Effector memory CD4-positive, alpha-beta T cell (primary cell): ENCODE data around the gene C6orf132.

ENCODE experiments used
- DNase-seq, 3 donors: peaks; one replicate each; pipeline ENCODE4 v3.0.0-alpha.2; 2020
- H3K27ac ChIP-seq: 2 replicates; pipeline ENCODE4 v1.7.0; 2013; ENCODE audit warnings: mild to moderate bottlenecking, low read length, moderate library complexity; ENCODE audit not compliant: insufficient read depth, poor library complexity, severe bottlenecking
- H3K27me3 ChIP-seq: replicated peaks from 2 replicates; pipeline ENCODE4 v1.7.0; 2013; ENCODE audit warnings: mild to moderate bottlenecking, low read length; ENCODE audit not compliant: insufficient read depth, control insufficient read depth, poor library complexity, severe bottlenecking
- H3K36me3 ChIP-seq: 2 replicates; pipeline ENCODE4 v1.7.0; 2013; ENCODE audit warnings: mild to moderate bottlenecking, low read length, moderate library complexity; ENCODE audit not compliant: control insufficient read depth, insufficient read depth
- H3K4me1 ChIP-seq: 2 replicates; pipeline ENCODE4 v1.7.0; 2013; ENCODE audit warnings: low read length, mild to moderate bottlenecking; ENCODE audit not compliant: control insufficient read depth, insufficient read depth, poor library complexity, severe bottlenecking
- H3K4me3 ChIP-seq: 2 replicates; pipeline ENCODE4 v1.7.0; 2013; ENCODE audit warnings: low read length, low read depth, mild to moderate bottlenecking; ENCODE audit not compliant: insufficient read depth, poor library complexity, severe bottlenecking
- H3K9me3 ChIP-seq: 2 replicates; pipeline ENCODE4 v1.7.0; 2013; ENCODE audit warnings: mild to moderate bottlenecking, low read length, moderate library complexity; ENCODE audit not compliant: control insufficient read depth

The C6orf132 gene

DNA sequence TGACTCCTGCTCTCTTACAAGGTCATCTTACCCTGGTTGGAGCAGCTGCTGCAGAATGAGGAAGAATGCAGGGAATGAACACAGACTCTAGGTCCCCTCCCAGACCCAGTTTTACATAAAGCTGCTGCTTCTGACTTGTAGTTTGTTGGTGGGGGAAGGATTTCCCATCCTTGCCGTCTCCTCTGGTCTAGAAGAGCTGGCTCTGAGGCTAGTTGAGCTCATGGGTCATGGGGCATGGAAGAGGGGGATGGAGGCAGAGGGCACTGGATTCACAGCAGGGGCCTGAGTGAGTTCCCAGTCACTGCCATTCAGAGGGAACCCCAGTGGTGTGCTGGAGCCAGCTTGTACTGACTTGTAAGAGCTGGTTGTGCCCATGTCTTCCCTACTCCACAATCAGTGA lies 21.6 kb upstream of the C6orf132 start:
- no peak for DNase-seq
- Histone ChIP-seq H3K4me1 (no peaks in the 10 kb centered on the region), H3K27me3 (no peaks in the 10 kb centered on the region), H3K36me3 (no peaks in the 10 kb centered on the region), H3K4me3 (no peak overlapping the region), H3K27ac (no peak overlapping the region), H3K9me3 (no peaks in the 10 kb centered on the region)

DNA sequence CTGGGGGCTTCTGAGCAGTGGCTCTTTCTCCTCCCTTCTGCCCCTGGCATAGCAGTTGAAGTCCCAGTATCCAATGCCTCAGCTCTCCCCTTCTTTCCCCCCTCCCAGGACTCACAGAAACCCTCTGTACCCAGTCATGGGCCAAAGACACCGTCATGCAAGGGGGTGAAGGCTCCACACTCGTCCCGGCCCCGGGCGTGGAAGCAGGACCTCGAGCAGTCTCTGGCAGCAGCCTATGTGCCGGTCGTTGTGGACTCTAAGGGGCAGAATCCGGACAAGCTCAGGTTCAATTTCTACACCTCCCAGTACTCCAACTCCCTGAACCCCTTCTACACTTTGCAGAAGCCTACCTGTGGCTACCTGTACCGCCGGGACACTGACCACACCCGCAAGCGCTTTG lies 20.4 kb upstream of the C6orf132 start:
- Histone ChIP-seq H3K9me3 (no peaks in the 10 kb centered on the region), H3K27me3 (no peaks in the 10 kb centered on the region), H3K27ac (no peak overlapping the region), H3K4me1 (no peaks in the 10 kb centered on the region), H3K36me3 (no peaks in the 10 kb centered on the region), H3K4me3 (no peak overlapping the region)
- DNase-seq: no peak

DNA sequence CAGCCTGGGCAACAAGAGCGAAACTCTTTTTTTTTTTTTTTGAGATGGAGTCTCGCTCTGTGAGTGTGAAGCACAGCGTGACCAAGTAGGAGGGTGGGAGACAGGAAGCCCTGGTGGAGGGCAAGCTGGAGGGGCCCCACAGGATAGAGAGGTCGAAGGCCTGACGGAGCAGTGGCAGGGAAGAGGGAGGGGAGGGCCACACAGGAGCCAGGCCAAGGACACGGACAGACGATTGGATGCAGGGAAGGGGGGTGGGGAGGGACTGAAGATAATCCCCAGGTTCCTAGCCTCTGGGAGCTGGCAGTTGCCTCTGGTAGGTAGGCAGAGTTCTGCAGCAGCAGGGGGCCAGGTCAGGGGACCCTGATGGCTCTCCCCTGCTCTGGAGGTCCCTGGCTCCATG lies 20.0 kb upstream of the C6orf132 start:
- no peak for DNase-seq
- Histone ChIP-seq H3K9me3 (no peaks in the 10 kb centered on the region), H3K4me1 (no peaks in the 10 kb centered on the region), H3K36me3 (no peaks in the 10 kb centered on the region), H3K4me3 (no peak overlapping the region), H3K27me3 (no peaks in the 10 kb centered on the region), H3K27ac (no peak overlapping the region)

DNA sequence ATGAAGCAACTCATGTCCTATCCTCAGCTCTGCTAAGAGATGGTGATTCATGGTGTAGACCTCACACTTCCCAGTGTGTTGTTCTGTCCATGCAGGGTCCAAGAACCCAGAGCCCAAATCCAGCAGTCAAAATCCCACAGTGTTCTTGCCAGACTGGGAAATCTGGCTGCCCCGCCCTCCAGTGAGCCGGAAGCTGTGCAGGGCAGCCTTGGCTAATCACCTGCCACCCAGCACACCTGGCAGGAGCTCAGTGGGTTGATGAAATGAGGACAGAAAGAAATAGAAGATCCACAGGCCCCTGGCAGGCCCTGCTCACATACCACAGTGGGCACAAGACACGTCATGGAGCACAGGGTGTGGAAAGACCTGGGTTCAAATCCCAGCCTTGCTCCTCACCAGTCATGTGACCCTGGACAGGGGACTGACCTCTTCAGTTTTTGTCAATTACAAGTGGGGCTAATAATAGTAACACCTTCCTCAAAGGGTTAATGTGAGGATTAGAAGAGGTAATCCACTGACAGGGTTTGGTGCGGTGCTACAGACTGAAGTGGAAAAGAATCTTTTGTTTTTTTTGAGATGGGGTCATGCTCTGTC lies 17.1 kb upstream of the C6orf132 start:
- no peak overlapping the region for H3K27ac ChIP-seq
- H3K4me1 ChIP-seq: no peaks in the 10 kb centered on the region
- no peak for DNase-seq
- no peaks in the 10 kb centered on the region for H3K9me3 ChIP-seq
- H3K36me3 ChIP-seq: no peaks in the 10 kb centered on the region
- no peaks in the 10 kb centered on the region for H3K27me3 ChIP-seq
- H3K4me3 ChIP-seq: no peak overlapping the region

DNA sequence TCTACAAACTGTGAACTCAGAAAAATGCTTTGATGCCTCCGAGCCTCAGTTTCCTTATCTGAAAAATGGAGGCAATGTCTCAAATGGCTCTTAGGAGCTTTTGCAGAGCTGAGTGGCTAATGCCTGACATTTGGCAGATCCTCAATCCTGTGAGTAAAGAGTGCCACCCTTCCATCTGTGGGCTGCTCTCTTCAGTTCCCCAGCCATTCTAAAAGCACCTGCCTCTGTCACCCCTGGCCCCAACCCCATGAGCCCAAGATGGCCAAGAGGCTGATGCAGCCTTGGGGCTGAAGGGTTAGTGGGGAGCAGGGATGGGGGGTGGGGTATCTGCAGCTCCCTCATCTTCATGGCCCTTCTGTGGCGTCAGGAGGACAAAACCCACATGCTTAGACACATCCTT lies 16.2 kb upstream of the C6orf132 start:
- H3K27ac ChIP-seq: no peak overlapping the region
- no peaks in the 10 kb centered on the region for H3K36me3 ChIP-seq
- H3K4me1 ChIP-seq: no peaks in the 10 kb centered on the region
- no peaks in the 10 kb centered on the region for H3K9me3 ChIP-seq
- H3K27me3 ChIP-seq: no peaks in the 10 kb centered on the region
- H3K4me3 ChIP-seq: no peak overlapping the region
- no peak for DNase-seq

DNA sequence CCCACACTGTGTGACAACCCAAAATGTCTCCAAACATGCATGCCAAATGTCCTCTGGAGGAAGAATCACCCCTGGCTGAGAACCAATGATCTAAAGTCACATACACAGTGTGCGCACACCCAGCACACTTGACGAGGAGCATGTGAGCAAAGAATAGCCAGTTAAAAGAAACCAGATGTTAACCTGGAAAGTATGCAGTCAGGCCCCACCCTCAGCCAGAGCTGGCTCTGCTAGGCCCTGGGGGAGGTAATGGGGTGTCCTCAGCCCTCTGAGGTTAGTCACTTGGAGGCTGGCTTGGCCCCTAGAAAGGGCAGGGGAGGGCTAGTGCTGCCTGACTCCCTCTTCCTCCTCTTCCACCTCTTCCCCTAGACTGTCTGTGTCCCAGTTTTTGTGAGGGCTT lies 15.6 kb upstream of the C6orf132 start:
- Histone ChIP-seq H3K27me3 (no peaks in the 10 kb centered on the region), H3K36me3 (no peaks in the 10 kb centered on the region), H3K4me1 (no peaks in the 10 kb centered on the region), H3K4me3 (no peak overlapping the region), H3K9me3 (no peaks in the 10 kb centered on the region), H3K27ac (no peak overlapping the region)
- no peak for DNase-seq

DNA sequence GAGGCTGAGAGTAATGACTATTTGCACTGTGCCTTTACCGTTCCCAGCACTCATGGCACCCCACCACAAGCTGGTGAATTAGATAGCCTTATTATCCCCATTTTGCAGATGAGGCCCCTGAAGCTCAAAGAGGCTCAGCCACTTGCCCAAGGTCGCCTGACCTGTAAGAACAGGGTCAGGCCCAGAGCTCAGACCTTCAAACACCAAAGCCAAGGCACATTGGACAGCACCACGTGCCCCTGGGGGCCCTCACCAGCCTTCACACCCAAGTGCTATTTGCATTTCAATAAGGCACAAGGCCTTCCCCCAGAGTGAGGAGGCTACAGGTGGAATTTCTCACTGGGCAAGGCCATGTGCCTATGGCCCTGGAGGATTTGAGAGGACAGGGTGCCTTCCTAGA lies 14.2 kb upstream of the C6orf132 start:
- no peaks in the 10 kb centered on the region for H3K9me3 ChIP-seq
- H3K4me1 ChIP-seq: no peaks in the 10 kb centered on the region
- no peak overlapping the region for H3K27ac ChIP-seq
- no peaks in the 10 kb centered on the region for H3K36me3 ChIP-seq
- H3K4me3 ChIP-seq: no peak overlapping the region
- no peaks in the 10 kb centered on the region for H3K27me3 ChIP-seq
- DNase-seq: no peak

DNA sequence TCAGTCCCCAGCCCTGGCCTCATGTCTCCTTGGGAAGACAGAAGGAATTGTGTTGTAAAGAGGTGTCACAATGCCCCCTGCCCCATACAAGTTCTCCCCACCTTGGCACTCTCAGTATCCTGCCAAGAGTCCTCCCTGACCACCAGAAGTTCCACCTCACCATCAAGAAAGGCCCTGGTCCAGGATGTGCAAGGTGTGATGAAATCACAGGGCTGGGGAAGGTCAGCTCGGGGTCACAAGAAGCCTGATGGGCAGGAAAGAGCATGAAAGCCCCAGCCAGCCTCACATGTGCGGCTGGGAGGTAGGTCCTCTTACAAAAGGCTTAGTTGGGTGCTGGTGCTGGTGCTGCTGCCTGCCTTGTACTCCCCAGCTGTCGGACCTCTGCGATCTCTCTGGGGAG lies 12.9 kb upstream of the C6orf132 start:
- Histone ChIP-seq H3K9me3 (no peaks in the 10 kb centered on the region), H3K36me3 (no peaks in the 10 kb centered on the region), H3K4me1 (no peaks in the 10 kb centered on the region), H3K27ac (no peak overlapping the region), H3K27me3 (no peaks in the 10 kb centered on the region), H3K4me3 (no peak overlapping the region)
- no peak for DNase-seq

DNA sequence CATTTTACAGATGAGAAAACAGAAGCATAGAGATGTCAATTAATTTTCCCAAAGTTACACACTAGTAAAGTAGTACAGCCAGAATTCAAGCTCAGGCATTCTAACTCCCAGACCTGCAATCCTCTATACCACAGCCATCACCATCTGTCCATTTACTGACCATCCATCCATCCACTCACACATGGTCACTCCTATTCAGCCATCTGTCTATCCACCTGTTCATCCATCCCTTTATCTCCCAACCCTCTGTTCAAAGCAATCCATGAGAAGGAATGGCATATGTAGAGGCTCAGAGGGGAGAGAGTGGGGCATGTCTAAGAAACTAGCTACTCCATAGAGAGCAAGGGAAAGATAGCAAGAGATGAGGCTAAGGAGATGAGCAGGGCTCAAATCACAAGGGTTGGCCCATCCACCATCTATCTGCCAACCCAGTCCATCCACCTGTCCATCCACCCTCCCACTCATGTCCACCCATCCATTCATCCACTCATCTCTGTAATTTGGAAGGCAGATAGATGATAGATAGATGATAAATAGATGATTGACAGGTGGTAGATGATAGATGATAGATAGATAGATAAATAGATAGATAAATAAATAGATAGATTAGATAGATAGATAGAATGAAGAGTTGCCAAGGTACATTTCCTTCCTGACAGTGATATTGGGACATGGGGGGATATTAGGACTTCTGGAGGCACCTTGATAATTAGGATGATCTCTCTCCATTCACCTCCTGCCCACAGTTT lies 12.2 kb upstream of the C6orf132 start:
- no peak overlapping the region for H3K27ac ChIP-seq
- H3K4me3 ChIP-seq: no peak overlapping the region
- H3K36me3 ChIP-seq: no peaks in the 10 kb centered on the region
- no peaks in the 10 kb centered on the region for H3K9me3 ChIP-seq
- no peaks in the 10 kb centered on the region for H3K4me1 ChIP-seq
- no peak for DNase-seq
- no peaks in the 10 kb centered on the region for H3K27me3 ChIP-seq

DNA sequence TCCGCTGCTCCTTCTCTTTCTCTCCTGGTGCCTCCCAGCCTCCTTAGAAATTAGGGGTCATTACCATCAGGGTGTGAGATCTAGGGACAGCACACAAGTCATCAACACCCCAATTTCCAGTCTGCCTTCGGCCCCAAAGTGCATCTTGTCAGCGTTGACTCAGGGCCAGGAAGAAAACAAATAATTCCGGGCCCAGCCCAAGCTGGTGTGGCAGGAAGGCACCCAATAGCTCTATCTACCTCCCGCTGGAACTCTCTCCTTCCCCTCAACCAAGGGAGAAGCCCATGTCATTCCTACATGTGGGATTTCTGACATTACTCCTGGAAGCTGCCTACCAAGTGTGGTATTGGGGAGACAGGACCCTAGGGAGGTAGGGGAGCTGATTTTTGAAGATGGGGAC lies 11.5 kb upstream of the C6orf132 start:
- no peaks in the 10 kb centered on the region for H3K27me3 ChIP-seq
- H3K4me3 ChIP-seq: no peak overlapping the region
- no peaks in the 10 kb centered on the region for H3K9me3 ChIP-seq
- H3K27ac ChIP-seq: no peak overlapping the region
- H3K4me1 ChIP-seq: no peaks in the 10 kb centered on the region
- no peaks in the 10 kb centered on the region for H3K36me3 ChIP-seq
- no peak for DNase-seq
